NB4 (cell line): ENCODE data around the gene PER3.

ENCODE experiments used
- DNase-seq: peaks from one replicate; pipeline ENCODE4 v3.0.0; 2010; ENCODE audit warnings: low read depth
- H3K4me3 ChIP-seq: one replicate; pipeline ENCODE4 v1.5.1; 2011; ENCODE audit warnings: mild to moderate bottlenecking, low read depth, low read length, moderate library complexity
- CTCF ChIP-seq: IDR thresholded peaks from one replicate; pipeline ENCODE4 v1.5.1; 2012; ENCODE audit warnings: low read depth, low read length
- MAX ChIP-seq: IDR thresholded peaks from 2 replicates; pipeline ENCODE4 v1.6.1; 2011; ENCODE audit warnings: low read depth, low read length
- MYC ChIP-seq: IDR thresholded peaks from 2 replicates; pipeline ENCODE4 v1.6.1; 2011; ENCODE audit warnings: low read depth, low read length
- POLR2A ChIP-seq: IDR thresholded peaks from 2 replicates; pipeline ENCODE4 v1.6.1; 2011; ENCODE audit warnings: mild to moderate bottlenecking; ENCODE audit not compliant: insufficient read length; ENCODE audit errors: extremely low read depth

PER3 gene

GRCh38 chr1:7879228-7879627, 95.1 kb downstream of the PER3 start:
- no peak overlapping the region for H3K4me3 ChIP-seq
- no peak for TF ChIP-seq MYC
- no peak for TF ChIP-seq MAX
- TF ChIP-seq CTCF, result no peak
- no peak for TF ChIP-seq POLR2A
- DNase-seq, result no peak

- H3K4me3 ChIP-seq, result no peak overlapping the region
- no peak for DNase-seq
- TF ChIP-seq POLR2A (no peak), MAX (no peak), MYC (no peak), CTCF (no peak)
Observed at GRCh38 chr1:7884757-7885156, 100.7 kb downstream of the PER3 start.

- no peak for DNase-seq
- TF ChIP-seq POLR2A (no peak), MYC (no peak), CTCF (no peak), MAX (no peak)
- H3K4me3 ChIP-seq, result no peak overlapping the region
Observed at GRCh38 chr1:7885513-7886404, 101.7 kb downstream of the PER3 start.

GRCh38 chr1:7886405-7886745, 102.3 kb downstream of the PER3 start:
- DNase-seq, result no peak
- TF ChIP-seq MYC (no peak), MAX (no peak), CTCF (no peak), POLR2A (no peak)
- no peak overlapping the region for H3K4me3 ChIP-seq

GRCh38 chr1:7888248-7889081, 104.4 kb downstream of the PER3 start:
- no peak for DNase-seq
- no peak for TF ChIP-seq MAX
- TF ChIP-seq MYC, result no peak
- TF ChIP-seq CTCF, result no peak
- no peak for TF ChIP-seq POLR2A
- no peak overlapping the region for H3K4me3 ChIP-seq
